Breast epithelium (tissue), 4 donors: ENCODE results near the gene RP2. TPM values are rescaled to one million over a fixed set of nuclear protein-coding genes. Genes with fewer than 3 reads are reported as not detected.

Experiments used
- DNase-seq, 2 donors: peaks; one replicate each; pipeline ENCODE4 v3.0.0-alpha.2; 2019; ENCODE audit warnings: low spot score in 2 of 2
- H3K27ac ChIP-seq, 2 donors: fragments of 200-600 bp; sonication (generic) in 1 of 2; one replicate each; pipeline ENCODE4 v1.5.1; 2016 to 2019; ENCODE audit warnings: mild to moderate bottlenecking in 1 of 2
- H3K27me3 ChIP-seq, 2 donors: fragments of 200-600 bp; sonication (generic) in 1 of 2; one replicate each; pipeline versions ENCODE4 v1.5.1 to v1.6.0; 2017 to 2019; ENCODE audit warnings: control low read depth in 1 of 2, mild to moderate bottlenecking in 1 of 2
- H3K36me3 ChIP-seq: fragments of 200-600 bp; one replicate; pipeline ENCODE4 v1.5.1; 2019
- H3K4me1 ChIP-seq, 2 donors: fragments of 200-600 bp; sonication (generic); one replicate each; pipeline ENCODE4 v1.5.1; 2016 to 2019; ENCODE audit warnings: control low read depth in 1 of 2
- H3K4me3 ChIP-seq, 3 donors: fragments of 200-600 bp; sonication (generic); 1 replicate in 2 of 3; 2 replicates in 1 of 3; pipeline ENCODE4 v1.5.1; 2016 to 2019; ENCODE audit warnings: mild to moderate bottlenecking in 3 of 3, moderate library complexity in 2 of 3
- H3K9me3 ChIP-seq, 2 donors: fragments of 200-600 bp; sonication (generic) in 1 of 2; one replicate each; pipeline ENCODE4 v1.5.1; 2016 to 2019; ENCODE audit warnings: control low read depth in 1 of 2
- CTCF ChIP-seq, 3 donors: fragments of 450-650 bp; IDR thresholded peaks; one replicate each; pipeline ENCODE4 v1.5.1; 2016 to 2017; ENCODE audit warnings: antibody characterized with exemption in 3 of 3, mild to moderate bottlenecking in 3 of 3, moderate library complexity in 3 of 3
- POLR2A ChIP-seq: fragments of 450-650 bp; IDR thresholded peaks from one replicate; pipeline ENCODE4 v1.6.1; 2016; ENCODE audit warnings: antibody characterized with exemption, mild to moderate bottlenecking, moderate library complexity
- POLR2AphosphoS5 ChIP-seq, 3 donors: sonication (generic); formaldehyde crosslinking; IDR thresholded peaks; one replicate each; pipeline ENCODE4 v1.6.1; 2017; ENCODE audit warnings: antibody characterized with exemption in 3 of 3
- intact Hi-C: fragments of 100-400 bp; cut with DNase I; formaldehyde crosslinking; loops from one replicate; pipeline ENCODE4 v1.15.1; 2023; ENCODE audit warnings: low total_unique reads
- total RNA-seq, 3 donors: library from RNA; depleted of rRNA; stranded (reverse); fragments of >200 nt; gene quantifications; one replicate each; pipeline ENCODE4 v1.1.0, GENCODE V29; 2016

The RP2 gene
- total RNA-seq, 3 donors from 2014 or later = 11.8 to 13.8 (median 12.5) TPM

- peak in 1 of 2 donors; percentile 46 for DNase-seq
- peak overlapping the region; percentile 68 to 87 for H3K27ac ChIP-seq
- intact Hi-C loops = no loop called here
Observed at GRCh38 chrX:46912603-46913491, 76.0 kb downstream of the RP2 start.

GRCh38 chrX:46913667-46914066 lies 76.8 kb downstream of the RP2 start:
- H3K9me3 ChIP-seq = peaks cover 0 to 5% of the 10 kb centered on the region in 2 donors
- intact Hi-C loops = no loop called here
- H3K4me3 ChIP-seq = peak overlapping the region; percentile 60 to 83 (median 62)
- H3K27me3 ChIP-seq = peaks cover 0 to 17% of the 10 kb centered on the region in 2 donors
- DNase-seq = peak in 1 of 2 donors; percentile 17
- no peaks in the 10 kb centered on the region for H3K36me3 ChIP-seq
- no peaks in the 10 kb centered on the region for H3K4me1 ChIP-seq
- TF ChIP-seq POLR2A (no peak), POLR2AphosphoS5 (IDR thresholded peaks at IDR 0.05) (no peak), CTCF (IDR thresholded peaks at IDR 0.05) (no peak)
- no peak overlapping the region for H3K27ac ChIP-seq

More at GRCh38 chrX:46912603-46913491, 76.0 kb downstream of the RP2 start:
- TF ChIP-seq CTCF (IDR thresholded peaks at IDR 0.05) (peak in 2 of 3 donors; percentile 23 to 33), POLR2A (no peak)
- H3K36me3 ChIP-seq = no peaks in the 10 kb centered on the region
- H3K27me3 ChIP-seq = peaks cover 0 to 16% of the 10 kb centered on the region in 2 donors
- no peaks in the 10 kb centered on the region for H3K4me1 ChIP-seq
- peaks cover 0 to 5% of the 10 kb centered on the region in 2 donors for H3K9me3 ChIP-seq
- peak overlapping the region; percentile 60 to 83 (median 62) for H3K4me3 ChIP-seq

GRCh38 chrX:46916273-46916672 lies 79.4 kb downstream of the RP2 start:
- Histone ChIP-seq H3K4me1 (no peaks in the 10 kb centered on the region), H3K36me3 (no peaks in the 10 kb centered on the region), H3K9me3 (peaks cover 0 to 19% of the 10 kb centered on the region in 2 donors), H3K27ac (no peak overlapping the region), H3K4me3 (no peak overlapping the region), H3K27me3 (peaks cover 0 to 22% of the 10 kb centered on the region in 2 donors)
- intact Hi-C loops = no loop called here
- no peak for DNase-seq
- no peak for TF ChIP-seq POLR2AphosphoS5 (IDR thresholded peaks at IDR 0.05)
- no peak for TF ChIP-seq CTCF (IDR thresholded peaks at IDR 0.05)
- TF ChIP-seq POLR2A = no peak

- Histone ChIP-seq H3K4me1 (no peaks in the 10 kb centered on the region), H3K27me3 (peaks cover 0 to 22% of the 10 kb centered on the region in 2 donors), H3K4me3 (no peak overlapping the region), H3K27ac (no peak overlapping the region), H3K9me3 (peaks cover 0 to 16% of the 10 kb centered on the region in 2 donors), H3K36me3 (no peaks in the 10 kb centered on the region)
- no peak for DNase-seq
- no peak for TF ChIP-seq CTCF (IDR thresholded peaks at IDR 0.05)
- no peak for TF ChIP-seq POLR2AphosphoS5 (IDR thresholded peaks at IDR 0.05)
- TF ChIP-seq POLR2A = no peak
- intact Hi-C loops = no loop called here
Observed at GRCh38 chrX:46917622-46918021, 80.8 kb downstream of the RP2 start.

- no peak for DNase-seq
- intact Hi-C loops = no loop called here
- TF ChIP-seq CTCF (IDR thresholded peaks at IDR 0.05) (no peak), POLR2AphosphoS5 (IDR thresholded peaks at IDR 0.05) (no peak), POLR2A (no peak)
Observed at GRCh38 chrX:46918434-46918833, 81.6 kb downstream of the RP2 start.

More at GRCh38 chrX:46918434-46918833, 81.6 kb downstream of the RP2 start:
- Histone ChIP-seq H3K9me3 (peaks cover 0 to 16% of the 10 kb centered on the region in 2 donors), H3K27ac (no peak overlapping the region), H3K4me3 (no peak overlapping the region), H3K36me3 (no peaks in the 10 kb centered on the region), H3K27me3 (peaks cover 0 to 22% of the 10 kb centered on the region in 2 donors), H3K4me1 (no peaks in the 10 kb centered on the region)
